ENCODE data around the gene GTF2IRD1. TPM values are rescaled to one million over a fixed set of nuclear protein-coding genes. Genes with fewer than 3 reads are reported as not detected.

GTF2IRD1 gene
- total and polyA plus RNA-seq, 9 of the 15 experiments (the other 6 are each of a cell fraction or from before 2014, with no cell fraction given) = 9.1 to 30.2 (median 14.0) TPM

DNA sequence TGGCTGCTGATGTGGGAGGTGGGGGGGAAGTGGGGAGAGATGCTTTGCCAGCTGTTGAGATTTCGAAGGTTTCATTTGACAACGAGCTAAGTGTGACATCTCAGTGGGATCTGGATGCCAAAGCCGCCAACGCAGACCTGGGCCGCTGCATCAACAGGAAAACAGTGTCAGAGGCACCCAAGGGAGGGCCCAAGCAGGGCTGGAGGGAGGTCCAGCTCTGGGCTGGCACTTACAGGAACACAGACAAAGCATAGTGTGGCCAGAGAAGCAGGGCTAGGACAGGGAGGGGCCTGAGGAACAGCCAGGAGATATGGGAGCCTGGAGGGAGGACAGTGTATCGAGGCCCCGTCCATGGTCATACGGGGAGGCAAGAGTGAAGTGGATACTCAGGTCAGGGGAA lies 73.1 kb downstream of the GTF2IRD1 start:
- Histone ChIP-seq H2AFZ (ENCODE audit: low read depth, low read length) (no peak overlapping the region), H3K79me2 (ENCODE audit: control insufficient read depth, insufficient read depth, low read length) (no peaks in the 10 kb centered on the region), H3K4me3 (no peak overlapping the region), H3K4me2 (ENCODE audit: insufficient read depth, low read length) (no peak overlapping the region), H3K27me3 (ENCODE audit: control insufficient read depth in 2 of 2, insufficient read depth in 2 of 2, low read length in 2 of 2) (no peaks in the 10 kb centered on the region), H4K20me1 (replicated peaks; ENCODE audit: control insufficient read depth, insufficient read depth, low read length) (0 out of 2 replicates have a peak, but pooled peaks cover 2% of the 10 kb centered on the region), H3K9me1 (ENCODE audit: control insufficient read depth, insufficient read depth, low read length) (no peaks in the 10 kb centered on the region), H3K27ac (ENCODE audit: extremely low read depth, low read depth, low read length) (no peak overlapping the region), H3K36me3 (ENCODE audit: control insufficient read depth, insufficient read depth, low read length) (peaks cover 44% of the 10 kb centered on the region; the same call in 1 of the 3 replicates), H3K4me1 (replicated peaks in 1 of 2; ENCODE audit: control insufficient read depth in 2 of 2, insufficient read depth in 2 of 2, low read length in 2 of 2) (peaks cover 0 to 6% of the 10 kb centered on the region in 2 experiments; a peak in 1 of 5 replicates), H3K9me3 (replicated peaks; ENCODE audit: control insufficient read depth, insufficient read depth, low read depth, low read length) (no peaks in the 10 kb centered on the region), H3K9ac (ENCODE audit: insufficient read depth in 1 of 2, low read depth in 2 of 2, low read length in 2 of 2) (0 out of 4 replicates have a peak overlapping the region, but pooled peaks of 1 of the 2 experiments have one; percentile 19)
- FAIRE-seq (no peak), DNase-seq (ENCODE audit: extremely low read depth in 1 of 4, low spot score in 3 of 4) (no peak), ATAC-seq (no peak)
- CTCF ChIA-PET (ENCODE audit: low intra/inter-chr PET ratio) = no interaction called here
- POLR2A ChIA-PET = interaction anchor here (1.0 kb wide), 1 partner anchor 11 kb away, joined by 3 read pairs; no protein-coding TSS in a partner anchor
- no peak for TF ChIP-seq BHLHE40 (IDR thresholded peaks at IDR 0.05; ENCODE audit: low read length)
- no peak for TF ChIP-seq CHCHD3 (CRISPR knock-in tag; IDR thresholded peaks at IDR 0.05)
- BruUV-seq (replicated peaks) = no TSS peak
- in situ Hi-C loops (cut with MboI) = no loop called here
- intact Hi-C loops (cut with micrococcal nuclease) = no loop called here
- 86% methylated on average over 8 of the region's 8 CpGs for WGBS (ENCODE audit: insufficient coverage, low coverage, missing lambda C conversion rate)

DNA sequence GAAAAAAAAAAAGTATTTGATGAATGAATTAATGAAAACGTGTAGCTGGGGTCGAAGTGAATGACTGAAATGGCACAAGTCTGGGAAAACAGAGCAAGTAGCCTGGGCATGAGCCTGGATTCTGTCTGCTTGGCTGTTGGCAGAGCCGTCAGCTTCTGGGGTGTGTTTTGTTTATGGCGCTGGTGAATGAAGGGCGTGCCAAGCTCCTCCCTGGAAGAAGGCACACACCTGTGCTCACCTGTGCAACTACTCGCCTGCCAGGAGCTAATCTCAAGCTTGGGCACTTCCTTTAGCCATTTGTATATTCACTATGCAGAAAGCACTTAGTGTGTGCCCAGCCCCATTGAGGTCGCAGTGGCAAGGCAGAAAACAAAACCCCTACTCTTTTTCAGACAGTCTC lies 74.1 kb downstream of the GTF2IRD1 start:
- in situ Hi-C loops (cut with MboI) (no loop called here), intact Hi-C loops (cut with micrococcal nuclease) (no loop called here)
- FAIRE-seq (no peak), ATAC-seq (no peak), DNase-seq (ENCODE audit: extremely low read depth in 1 of 4, low spot score in 3 of 4) (no peak)
- no peak overlapping the region for H3K27ac ChIP-seq (ENCODE audit: extremely low read depth, low read depth, low read length)
- ChIA-PET CTCF (ENCODE audit: low intra/inter-chr PET ratio) (no interaction called here), POLR2A (interaction anchor here (0.8 to 1.2 kb wide), 3 partner anchors 13 to 49 kb away, joined by 3 read pairs; no protein-coding TSS in a partner anchor)
- H3K9ac ChIP-seq (ENCODE audit: insufficient read depth in 1 of 2, low read depth in 2 of 2, low read length in 2 of 2) = no peak overlapping the region
- no peak overlapping the region for H3K4me2 ChIP-seq (ENCODE audit: insufficient read depth, low read length)
- no peaks in the 10 kb centered on the region for H3K27me3 ChIP-seq (ENCODE audit: control insufficient read depth in 2 of 2, insufficient read depth in 2 of 2, low read length in 2 of 2)
- BruUV-seq (replicated peaks) = no TSS peak
- H3K36me3 ChIP-seq (ENCODE audit: control insufficient read depth, insufficient read depth, low read length) = peaks cover 48% of the 10 kb centered on the region; the same call in 1 of the 3 replicates
- no peaks in the 10 kb centered on the region for H3K9me3 ChIP-seq (replicated peaks; ENCODE audit: control insufficient read depth, insufficient read depth, low read depth, low read length)
- H3K79me2 ChIP-seq (ENCODE audit: control insufficient read depth, insufficient read depth, low read length) = no peaks in the 10 kb centered on the region
- peaks cover 0 to 6% of the 10 kb centered on the region in 2 experiments; a peak in 1 of 5 replicates for H3K4me1 ChIP-seq (replicated peaks in 1 of 2; ENCODE audit: control insufficient read depth in 2 of 2, insufficient read depth in 2 of 2, low read length in 2 of 2)
- no peak overlapping the region for H2AFZ ChIP-seq (ENCODE audit: low read depth, low read length)
- no peaks in the 10 kb centered on the region for H3K9me1 ChIP-seq (ENCODE audit: control insufficient read depth, insufficient read depth, low read length)
- no peak overlapping the region for H3K4me3 ChIP-seq
- WGBS (ENCODE audit: insufficient coverage, low coverage, missing lambda C conversion rate) = 66% methylated on average over 7 of the region's 7 CpGs
- H4K20me1 ChIP-seq (replicated peaks; ENCODE audit: control insufficient read depth, insufficient read depth, low read length) = 0 out of 2 replicates have a peak, but pooled peaks cover 2% of the 10 kb centered on the region
- no peak for TF ChIP-seq KDM1A (IDR thresholded peaks at IDR 0.05)
- TF ChIP-seq RNF2 (IDR thresholded peaks at IDR 0.05) = no peak
- TF ChIP-seq, protein P1, sequence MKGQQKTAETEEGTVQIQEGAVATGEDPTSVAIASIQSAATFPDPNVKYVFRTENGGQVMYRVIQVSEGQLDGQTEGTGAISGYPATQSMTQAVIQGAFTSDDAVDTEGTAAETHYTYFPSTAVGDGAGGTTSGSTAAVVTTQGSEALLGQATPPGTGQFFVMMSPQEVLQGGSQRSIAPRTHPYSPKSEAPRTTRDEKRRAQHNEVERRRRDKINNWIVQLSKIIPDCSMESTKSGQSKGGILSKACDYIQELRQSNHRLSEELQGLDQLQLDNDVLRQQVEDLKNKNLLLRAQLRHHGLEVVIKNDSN (CRISPR knock-in tag; IDR thresholded peaks at IDR 0.05) = no peak
- TF ChIP-seq BRCA1 (IDR thresholded peaks at IDR 0.05) = no peak
- no peak for TF ChIP-seq BRCA1 (CRISPR knock-in tag; IDR thresholded peaks at IDR 0.05)
- TF ChIP-seq ZNF707 (CRISPR knock-in tag; conservative IDR thresholded peaks at IDR 0.05) = no peak
- TF ChIP-seq, protein P2, sequence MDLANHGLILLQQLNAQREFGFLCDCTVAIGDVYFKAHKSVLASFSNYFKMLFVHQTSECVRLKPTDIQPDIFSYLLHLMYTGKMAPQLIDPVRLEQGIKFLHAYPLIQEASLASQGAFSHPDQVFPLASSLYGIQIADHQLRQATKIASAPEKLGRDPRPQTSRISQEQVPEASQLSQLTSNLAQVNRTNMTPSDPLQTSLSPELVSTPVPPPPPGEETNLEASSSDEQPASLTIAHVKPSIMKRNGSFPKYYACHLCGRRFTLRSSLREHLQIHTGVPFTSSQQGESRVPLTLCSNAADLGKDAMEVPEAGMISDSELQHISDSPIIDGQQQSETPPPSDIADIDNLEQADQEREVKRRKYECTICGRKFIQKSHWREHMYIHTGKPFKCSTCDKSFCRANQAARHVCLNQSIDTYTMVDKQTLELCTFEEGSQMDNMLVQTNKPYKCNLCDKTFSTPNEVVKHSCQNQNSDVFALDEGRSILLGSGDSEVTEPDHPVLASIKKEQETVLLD (IDR thresholded peaks at IDR 0.05) = no peak
- TF ChIP-seq RBM22 (IDR thresholded peaks at IDR 0.05; ENCODE audit: low read depth, low read length, poor library complexity, severe bottlenecking) = no peak
- no peak for TF ChIP-seq MCM2 (IDR thresholded peaks at IDR 0.05; ENCODE audit: low read depth)
- no peak for TF ChIP-seq ATF1 (CRISPR knock-in tag; IDR thresholded peaks at IDR 0.05)
- no peak for TF ChIP-seq ATF1 (tag; IDR thresholded peaks at IDR 0.05)
- no peak for TF ChIP-seq PHF20 (IDR thresholded peaks at IDR 0.05; ENCODE audit: partially characterized antibody)
- no peak for TF ChIP-seq MED1 (CRISPR knock-in tag; IDR thresholded peaks at IDR 0.05; ENCODE audit: borderline replicate concordance)
- no peak for TF ChIP-seq HLTF (IDR thresholded peaks at IDR 0.05)
- TF ChIP-seq ZSCAN32 (CRISPR knock-in tag; IDR thresholded peaks at IDR 0.05) = no peak
